Testis (tissue), 2 donors: ENCODE measurements around the gene MGLL.

Source experiments
- POLR2A ChIP-seq: fragments of 450-650 bp; IDR thresholded peaks from one replicate; pipeline ENCODE4 v1.6.1; 2017; ENCODE audit warnings: antibody characterized with exemption, mild to moderate bottlenecking, moderate library complexity
- TF ChIP-seq, protein P1 (sequence below), 3 experiments: fragments of 450-650 bp in 2 of 3; fragments of 200-600 bp in 1 of 3; sonication (generic) in 1 of 3; IDR thresholded peaks; one replicate each; pipeline ENCODE4 v1.5.1; 2016 to 2019; ENCODE audit warnings: antibody characterized with exemption in 3 of 3, mild to moderate bottlenecking in 2 of 3, moderate library complexity in 1 of 3

DNA sequence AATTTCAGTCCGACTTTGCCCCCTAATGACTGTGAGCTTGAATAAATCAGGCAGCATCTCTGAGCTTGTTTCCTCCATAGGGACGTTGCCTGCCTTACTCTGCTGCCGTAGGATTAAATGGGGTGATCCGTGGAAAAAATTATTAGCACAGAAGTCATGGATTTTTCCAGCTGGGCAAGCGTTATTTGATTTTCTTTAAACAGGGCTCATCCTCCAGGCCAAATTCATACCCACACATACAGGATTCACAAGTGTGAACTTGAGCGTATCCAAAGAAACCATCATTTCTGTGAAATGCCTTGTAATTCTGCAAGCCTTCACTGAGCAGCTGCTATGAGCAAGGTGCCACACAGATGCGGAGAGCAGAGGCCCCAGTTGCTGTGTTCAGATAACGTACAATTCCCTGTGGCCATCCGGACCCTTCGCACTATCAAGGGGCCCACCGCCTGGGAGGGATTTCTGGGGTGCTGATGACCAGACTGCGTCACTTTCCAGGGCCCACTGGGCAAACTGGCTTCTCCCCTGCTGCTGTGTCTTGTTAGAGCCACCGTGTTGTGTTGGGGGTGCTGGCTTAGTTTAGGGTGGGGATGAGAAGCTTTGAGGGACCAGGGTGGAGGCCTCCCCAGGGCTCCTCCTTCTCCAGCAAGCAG is 61.4 kb downstream of the MGLL start:
- TF ChIP-seq, protein P1, sequence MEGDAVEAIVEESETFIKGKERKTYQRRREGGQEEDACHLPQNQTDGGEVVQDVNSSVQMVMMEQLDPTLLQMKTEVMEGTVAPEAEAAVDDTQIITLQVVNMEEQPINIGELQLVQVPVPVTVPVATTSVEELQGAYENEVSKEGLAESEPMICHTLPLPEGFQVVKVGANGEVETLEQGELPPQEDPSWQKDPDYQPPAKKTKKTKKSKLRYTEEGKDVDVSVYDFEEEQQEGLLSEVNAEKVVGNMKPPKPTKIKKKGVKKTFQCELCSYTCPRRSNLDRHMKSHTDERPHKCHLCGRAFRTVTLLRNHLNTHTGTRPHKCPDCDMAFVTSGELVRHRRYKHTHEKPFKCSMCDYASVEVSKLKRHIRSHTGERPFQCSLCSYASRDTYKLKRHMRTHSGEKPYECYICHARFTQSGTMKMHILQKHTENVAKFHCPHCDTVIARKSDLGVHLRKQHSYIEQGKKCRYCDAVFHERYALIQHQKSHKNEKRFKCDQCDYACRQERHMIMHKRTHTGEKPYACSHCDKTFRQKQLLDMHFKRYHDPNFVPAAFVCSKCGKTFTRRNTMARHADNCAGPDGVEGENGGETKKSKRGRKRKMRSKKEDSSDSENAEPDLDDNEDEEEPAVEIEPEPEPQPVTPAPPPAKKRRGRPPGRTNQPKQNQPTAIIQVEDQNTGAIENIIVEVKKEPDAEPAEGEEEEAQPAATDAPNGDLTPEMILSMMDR (IDR thresholded peaks at IDR 0.05), result no peak
- no peak for TF ChIP-seq POLR2A
